Osteocyte (in vitro differentiated cells): Measurements from ENCODE around the gene TBC1D1. TPM values are rescaled to one million over a fixed set of nuclear protein-coding genes. Genes with fewer than 3 reads are reported as not detected.

Source experiments
- DNase-seq: peaks from one replicate; pipeline ENCODE4 v3.0.0; 2021; ENCODE audit warnings: mixed read lengths; ENCODE audit not compliant: unreplicated experiment; ENCODE audit errors: extremely low spot score
- H3K27ac Mint-ChIP-seq: one replicate; pipeline ENCODE4 v1.8.0; 2021; ENCODE audit warnings: mild to moderate bottlenecking, mixed read lengths; ENCODE audit not compliant: unreplicated experiment
- H3K27me3 Mint-ChIP-seq: one replicate; pipeline ENCODE4 v1.8.0; 2021; ENCODE audit warnings: mixed read lengths; ENCODE audit not compliant: unreplicated experiment
- H3K36me3 Mint-ChIP-seq: one replicate; pipeline ENCODE4 v1.8.0; 2021; ENCODE audit warnings: mixed read lengths; ENCODE audit not compliant: unreplicated experiment
- H3K4me1 Mint-ChIP-seq: one replicate; pipeline ENCODE4 v1.8.0; 2021; ENCODE audit warnings: mixed read lengths; ENCODE audit not compliant: unreplicated experiment
- H3K4me3 Mint-ChIP-seq: one replicate; pipeline ENCODE4 v1.8.0; 2021; ENCODE audit warnings: mild to moderate bottlenecking, moderate library complexity, mixed read lengths; ENCODE audit not compliant: unreplicated experiment
- H3K9me3 Mint-ChIP-seq: one replicate; pipeline ENCODE4 v1.8.0; 2021; ENCODE audit warnings: mixed read lengths; ENCODE audit not compliant: unreplicated experiment
- total RNA-seq: library from RNA; stranded (reverse); gene quantifications from 2 replicates; pipeline ENCODE4 v1.2.1, GENCODE V29; 2021
- TF ChIP-seq, protein P1 (sequence below): fragments of 200-600 bp; sonication (generic); IDR thresholded peaks from 2 replicates; pipeline ENCODE4 v1.5.0; 2021; ENCODE audit warnings: antibody characterized with exemption, mild to moderate bottlenecking, moderate library complexity

Gene TBC1D1
- total RNA-seq, 1 donor from 2014 or later: 46.2 TPM

DNA sequence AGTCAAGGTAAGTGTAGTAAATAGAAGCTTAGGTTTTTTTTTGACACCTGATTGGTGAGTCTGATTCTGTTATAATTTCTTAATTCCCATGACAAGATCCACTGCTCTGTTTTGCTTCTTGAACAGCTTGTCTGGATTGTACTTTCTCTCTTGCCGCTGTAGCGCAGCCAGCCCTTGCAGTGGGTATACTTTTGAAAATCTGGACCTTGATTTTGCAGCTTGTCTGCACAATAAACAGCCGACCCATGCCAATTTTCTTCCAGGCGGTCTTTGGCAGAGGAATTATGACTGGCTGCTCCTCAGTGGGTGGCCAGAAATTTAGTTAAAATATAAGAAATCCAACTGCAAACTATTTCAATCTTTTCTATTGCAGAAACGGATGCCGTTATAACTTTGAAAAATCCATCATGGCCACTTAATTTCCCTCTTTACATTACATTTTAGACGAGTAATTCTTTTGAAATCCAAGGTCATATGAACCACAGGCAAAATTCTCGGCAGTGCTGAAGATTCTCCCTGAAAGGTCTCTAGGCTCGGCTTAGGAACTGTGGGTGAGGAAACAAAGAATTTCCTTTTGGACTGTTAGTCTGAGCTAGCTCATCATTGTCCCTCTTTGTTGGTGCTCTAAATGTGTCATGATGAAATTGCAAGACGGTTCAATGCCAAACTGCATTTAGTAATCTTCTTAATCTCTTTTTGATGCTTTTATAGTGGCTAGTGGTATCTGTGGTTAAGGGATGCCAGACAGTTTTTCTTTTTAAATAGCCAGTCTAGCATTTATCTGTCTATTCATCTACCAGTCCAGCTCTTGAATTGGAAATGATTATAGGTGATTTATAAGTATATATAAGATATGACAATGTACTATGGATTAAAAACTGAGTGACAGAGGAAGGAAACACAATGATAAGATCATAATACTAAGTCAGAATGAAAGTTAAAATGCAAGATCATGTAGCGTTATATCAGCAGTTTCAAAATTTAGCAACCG is 37.8 kb downstream of the TBC1D1 start:
- H3K36me3 Mint-ChIP-seq: no peaks in the 10 kb centered on the region
- TF ChIP-seq, protein P1, sequence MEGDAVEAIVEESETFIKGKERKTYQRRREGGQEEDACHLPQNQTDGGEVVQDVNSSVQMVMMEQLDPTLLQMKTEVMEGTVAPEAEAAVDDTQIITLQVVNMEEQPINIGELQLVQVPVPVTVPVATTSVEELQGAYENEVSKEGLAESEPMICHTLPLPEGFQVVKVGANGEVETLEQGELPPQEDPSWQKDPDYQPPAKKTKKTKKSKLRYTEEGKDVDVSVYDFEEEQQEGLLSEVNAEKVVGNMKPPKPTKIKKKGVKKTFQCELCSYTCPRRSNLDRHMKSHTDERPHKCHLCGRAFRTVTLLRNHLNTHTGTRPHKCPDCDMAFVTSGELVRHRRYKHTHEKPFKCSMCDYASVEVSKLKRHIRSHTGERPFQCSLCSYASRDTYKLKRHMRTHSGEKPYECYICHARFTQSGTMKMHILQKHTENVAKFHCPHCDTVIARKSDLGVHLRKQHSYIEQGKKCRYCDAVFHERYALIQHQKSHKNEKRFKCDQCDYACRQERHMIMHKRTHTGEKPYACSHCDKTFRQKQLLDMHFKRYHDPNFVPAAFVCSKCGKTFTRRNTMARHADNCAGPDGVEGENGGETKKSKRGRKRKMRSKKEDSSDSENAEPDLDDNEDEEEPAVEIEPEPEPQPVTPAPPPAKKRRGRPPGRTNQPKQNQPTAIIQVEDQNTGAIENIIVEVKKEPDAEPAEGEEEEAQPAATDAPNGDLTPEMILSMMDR: no peak
- DNase-seq: no peak

DNA sequence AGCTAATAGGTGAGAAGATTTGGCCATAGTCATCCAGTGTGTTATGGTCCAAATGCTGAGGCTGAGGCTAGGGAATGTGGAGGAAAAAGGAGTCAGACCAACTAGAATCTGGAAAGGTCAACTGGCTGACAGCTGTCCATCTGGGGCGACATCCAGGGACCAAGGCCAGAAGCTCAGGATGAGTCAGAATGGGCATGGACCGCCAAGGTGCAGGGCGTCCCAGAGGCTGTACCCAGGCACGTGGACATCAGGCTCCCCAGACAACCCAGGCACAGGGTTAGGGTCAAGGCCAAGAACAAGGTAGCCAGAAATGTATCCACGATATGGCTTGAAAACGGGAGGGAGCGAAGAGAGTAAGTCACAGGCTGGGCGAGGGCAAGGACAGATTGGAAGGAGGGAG is 43.2 kb downstream of the TBC1D1 start:
- Mint-ChIP-seq H3K27ac (no peak overlapping the region), H3K4me1 (peaks cover 11% of the 10 kb centered on the region), H3K27me3 (peaks cover 15% of the 10 kb centered on the region), H3K36me3 (no peaks in the 10 kb centered on the region), H3K4me3 (no peak overlapping the region), H3K9me3 (no peaks in the 10 kb centered on the region)
- DNase-seq: no peak
- TF ChIP-seq, protein P1: no peak

More for the DNA sequence above, 37.8 kb downstream of the TBC1D1 start:
- Mint-ChIP-seq H3K4me1 (peaks cover 18% of the 10 kb centered on the region), H3K4me3 (no peak overlapping the region), H3K9me3 (no peaks in the 10 kb centered on the region), H3K27ac (no peak overlapping the region), H3K27me3 (peaks cover 34% of the 10 kb centered on the region)

DNA sequence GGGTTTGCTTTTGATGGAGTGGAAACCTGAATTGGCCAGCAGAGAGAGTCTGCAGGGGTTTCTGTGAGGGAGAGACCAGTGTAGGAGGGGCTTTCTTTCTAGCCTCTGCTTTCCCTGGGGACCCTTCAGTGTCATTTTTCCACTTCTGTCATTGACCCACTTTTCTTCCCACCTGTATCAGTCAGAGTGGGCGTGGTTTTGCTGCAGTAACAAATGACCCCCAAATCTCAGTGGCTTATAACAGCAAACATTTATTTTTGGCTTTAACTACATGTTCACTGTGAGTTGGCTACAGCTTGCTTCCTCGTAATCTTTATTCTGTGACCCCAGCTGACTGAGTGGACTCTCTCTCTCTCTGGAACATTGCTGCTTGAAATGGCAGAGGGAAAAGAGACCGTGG is 43.7 kb downstream of the TBC1D1 start:
- H3K4me3 Mint-ChIP-seq: no peak overlapping the region
- peaks cover 11% of the 10 kb centered on the region for H3K4me1 Mint-ChIP-seq
- H3K9me3 Mint-ChIP-seq: no peaks in the 10 kb centered on the region
- H3K27ac Mint-ChIP-seq: no peak overlapping the region
- DNase-seq: no peak
- TF ChIP-seq, protein P1: no peak
- H3K36me3 Mint-ChIP-seq: no peaks in the 10 kb centered on the region
- peaks cover 10% of the 10 kb centered on the region for H3K27me3 Mint-ChIP-seq

DNA sequence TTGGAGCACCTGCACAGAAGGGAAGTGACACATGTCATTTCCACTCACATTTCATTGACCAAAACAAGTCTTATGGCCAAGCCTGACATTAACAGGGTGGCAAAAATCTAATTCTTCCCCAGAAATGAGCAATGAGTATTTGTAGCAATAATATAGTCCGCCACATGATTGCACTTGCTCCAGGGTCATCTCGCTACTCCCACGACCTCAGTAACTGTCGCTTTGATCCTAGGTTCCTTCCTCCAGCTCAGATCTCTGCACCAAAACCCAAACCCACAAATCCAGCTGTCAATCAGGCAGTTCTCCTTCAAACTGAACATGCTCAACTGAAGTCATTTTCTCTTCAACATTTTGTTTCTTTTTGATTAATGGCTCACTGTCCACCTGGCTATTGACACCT is 44.1 kb downstream of the TBC1D1 start:
- TF ChIP-seq, protein P1: no peak
- Mint-ChIP-seq H3K27me3 (peaks cover 5% of the 10 kb centered on the region), H3K9me3 (no peaks in the 10 kb centered on the region), H3K4me3 (no peak overlapping the region), H3K4me1 (peaks cover 11% of the 10 kb centered on the region), H3K27ac (no peak overlapping the region), H3K36me3 (no peaks in the 10 kb centered on the region)
- DNase-seq: no peak

DNA sequence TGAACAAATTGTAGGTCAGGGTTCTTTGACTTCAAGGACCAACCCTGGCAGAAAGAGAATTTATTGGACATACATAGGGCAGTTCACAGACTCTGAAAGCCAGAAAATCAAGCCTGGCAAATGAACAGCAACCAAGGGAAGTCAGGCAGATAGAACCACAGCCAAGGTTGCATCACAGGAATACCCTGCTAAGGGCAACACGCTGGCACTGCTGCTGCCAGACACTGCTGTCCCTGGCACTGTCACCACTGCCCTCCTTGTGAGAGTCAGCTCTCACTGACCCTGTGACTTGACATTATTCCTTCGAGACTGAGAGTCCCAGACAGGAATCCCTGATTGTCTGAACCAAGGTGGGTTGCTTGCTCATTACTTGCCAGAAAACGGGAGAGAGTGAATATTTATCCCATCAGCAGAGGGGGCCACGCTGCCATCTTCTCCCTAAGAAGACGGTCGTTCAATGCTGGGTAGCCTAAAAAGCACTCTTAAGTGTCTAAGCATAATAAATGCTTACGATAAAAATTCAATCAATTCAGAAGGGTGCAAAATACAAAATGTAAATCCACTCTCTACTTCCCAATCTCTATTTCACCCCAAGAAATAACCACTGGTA is 46.1 kb downstream of the TBC1D1 start:
- H3K4me3 Mint-ChIP-seq: no peak overlapping the region
- no peak for DNase-seq
- no peak overlapping the region for H3K27ac Mint-ChIP-seq
- peaks cover 22% of the 10 kb centered on the region for H3K27me3 Mint-ChIP-seq
- peaks cover 4% of the 10 kb centered on the region for H3K4me1 Mint-ChIP-seq
- TF ChIP-seq, protein P1: no peak
- peaks cover 6% of the 10 kb centered on the region for H3K9me3 Mint-ChIP-seq
- no peaks in the 10 kb centered on the region for H3K36me3 Mint-ChIP-seq
